Fibroblast of lung (primary cell): ENCODE measurements around the gene EGLN3. TPM values are rescaled to one million over a fixed set of nuclear protein-coding genes. Genes with fewer than 3 reads are reported as not detected.

ENCODE experiments used
- DNase-seq, 2 donors: peaks; one replicate each; pipeline versions ENCODE4 v3.0.0 to v3.0.0-alpha.2; 2010; ENCODE audit warnings: low read depth in 2 of 2
- H2AFZ ChIP-seq: 2 replicates; pipeline ENCODE4 v1.5.1; 2012; ENCODE audit warnings: low read length, control low read depth, inconsistent platforms
- H3K27ac ChIP-seq: 2 replicates; pipeline ENCODE4 v1.5.1; 2011; ENCODE audit warnings: low read length, control low read depth; ENCODE audit not compliant: insufficient read depth
- H3K27me3 ChIP-seq: 2 replicates; pipeline ENCODE4 v1.5.1; 2011; ENCODE audit warnings: mild to moderate bottlenecking, low read length; ENCODE audit not compliant: control insufficient read depth, insufficient read depth
- H3K36me3 ChIP-seq: 2 replicates; pipeline ENCODE4 v1.5.1; 2011; ENCODE audit warnings: low read length; ENCODE audit not compliant: control insufficient read depth, insufficient read depth
- H3K4me1 ChIP-seq: 2 replicates; pipeline ENCODE4 v1.5.1; 2011; ENCODE audit warnings: low read length; ENCODE audit not compliant: control insufficient read depth, insufficient read depth; ENCODE audit errors: extremely low read depth
- H3K4me2 ChIP-seq: 2 replicates; pipeline ENCODE4 v1.5.1; 2011; ENCODE audit warnings: low read length, control low read depth; ENCODE audit not compliant: insufficient read depth; ENCODE audit errors: extremely low read depth
- H3K4me3 ChIP-seq, 4 experiments: fragments of 200-600 bp in 1 of 4; sonication (generic) in 1 of 4; replicated peaks in 1 of 4; 2 replicates each; pipeline ENCODE4 v1.5.1; 2011 to 2016; ENCODE audit warnings: low read length in 4 of 4, low read depth in 3 of 4, mild to moderate bottlenecking in 3 of 4, control low read depth in 2 of 4, inconsistent platforms in 1 of 4, mixed read lengths in 1 of 4; ENCODE audit not compliant: insufficient read depth in 1 of 4; ENCODE audit errors: control extremely low read depth in 1 of 4
- H3K79me2 ChIP-seq: 2 replicates; pipeline ENCODE4 v1.5.1; 2012; ENCODE audit warnings: mild to moderate bottlenecking, low read length, inconsistent platforms; ENCODE audit not compliant: control insufficient read depth, insufficient read depth
- H3K9ac ChIP-seq: 2 replicates; pipeline ENCODE4 v1.5.1; 2011; ENCODE audit warnings: mild to moderate bottlenecking, low read length, control low read depth; ENCODE audit not compliant: insufficient read depth
- H3K9me3 ChIP-seq: 2 replicates; pipeline ENCODE4 v1.5.1; 2012; ENCODE audit warnings: low read depth, low read length; ENCODE audit not compliant: control insufficient read depth, insufficient read depth
- H4K20me1 ChIP-seq: 2 replicates; pipeline ENCODE4 v1.5.1; 2011; ENCODE audit warnings: low read length; ENCODE audit not compliant: control insufficient read depth, insufficient read depth; ENCODE audit errors: extremely low read depth
- CTCF ChIP-seq, 2 donors: IDR thresholded peaks in 1 of 2; conservative IDR thresholded peaks in 1 of 2; 1 replicate in 1 of 2; 2 replicates in 1 of 2; pipeline ENCODE4 v1.5.1; 2011 to 2012; ENCODE audit warnings: low read length in 2 of 2, control low read depth in 1 of 2, inconsistent platforms in 1 of 2, low read depth in 1 of 2, mild to moderate bottlenecking in 1 of 2
- EZH2 ChIP-seq: IDR thresholded peaks from 2 replicates; pipeline ENCODE4 v1.5.1; 2012; ENCODE audit warnings: low read length, control low read depth, mild to moderate bottlenecking; ENCODE audit errors: missing control alignments
- polyA plus RNA-seq, 2 donors: library from polyadenylated mRNA; depleted of rRNA in 1 of 2; stranded (reverse) in 1 of 2; unstranded in 1 of 2; fragments of >200 nt; gene quantifications; 2 replicates each; pipeline ENCODE4 v1.2.1, GENCODE V29; 2011 to 2012; ENCODE audit warnings: missing spikeins in 1 of 2
- total RNA-seq: library from RNA; depleted of rRNA; stranded (reverse); fragments of >200 nt; gene quantifications from 2 replicates; pipeline ENCODE4 v1.2.1, GENCODE V29; 2014

The EGLN3 gene
- total and polyA plus RNA-seq, 2 donors (not counting 1 experiment from before 2014, with no cell fraction given), result 0.08 to 0.66 TPM

- Histone ChIP-seq H3K9me3 (no peaks in the 10 kb centered on the region), H3K9ac (no peak overlapping the region), H2AFZ (no peak overlapping the region), H3K4me1 (no peaks in the 10 kb centered on the region), H3K79me2 (no peaks in the 10 kb centered on the region), H3K4me2 (no peak overlapping the region), H4K20me1 (no peaks in the 10 kb centered on the region), H3K27ac (no peak overlapping the region), H3K4me3 (no peak overlapping the region), H3K27me3 (no peaks in the 10 kb centered on the region), H3K36me3 (no peaks in the 10 kb centered on the region)
- DNase-seq, result no peak
- TF ChIP-seq CTCF (conservative IDR thresholded peaks at IDR 0.05 in 1 of 2, IDR thresholded peaks at IDR 0.05 in 1 of 2; ENCODE audit: low read depth in 1 of 2, low read length in 2 of 2) (no peak), EZH2 (no peak)
These were observed 9.2 kb downstream of the EGLN3 start for GRCh38 chr14:33941718-33942117.

GRCh38 chr14:33940561-33941011, 10.3 kb downstream of the EGLN3 start:
- Histone ChIP-seq H3K79me2 (no peaks in the 10 kb centered on the region), H3K9me3 (no peaks in the 10 kb centered on the region), H4K20me1 (no peaks in the 10 kb centered on the region), H3K4me2 (no peak overlapping the region), H3K36me3 (no peaks in the 10 kb centered on the region), H2AFZ (no peak overlapping the region), H3K9ac (no peak overlapping the region), H3K27me3 (no peaks in the 10 kb centered on the region), H3K27ac (no peak overlapping the region), H3K4me1 (no peaks in the 10 kb centered on the region), H3K4me3 (no peak overlapping the region)
- TF ChIP-seq EZH2, result no peak
- no peak for TF ChIP-seq CTCF (conservative IDR thresholded peaks at IDR 0.05 in 1 of 2, IDR thresholded peaks at IDR 0.05 in 1 of 2; ENCODE audit: low read depth in 1 of 2, low read length in 2 of 2)
- peak in 1 of 2 donors; percentile 29 for DNase-seq

- no peak overlapping the region for H3K4me2 ChIP-seq
- peak in 1 of 2 donors; percentile 10 for DNase-seq
- H3K4me1 ChIP-seq, result no peaks in the 10 kb centered on the region
- no peaks in the 10 kb centered on the region for H3K9me3 ChIP-seq
- no peak overlapping the region for H3K4me3 ChIP-seq
- H3K9ac ChIP-seq, result no peak overlapping the region
- H2AFZ ChIP-seq, result no peak overlapping the region
- no peak for TF ChIP-seq CTCF (conservative IDR thresholded peaks at IDR 0.05 in 1 of 2, IDR thresholded peaks at IDR 0.05 in 1 of 2; ENCODE audit: low read depth in 1 of 2, low read length in 2 of 2)
- TF ChIP-seq EZH2, result no peak
- no peaks in the 10 kb centered on the region for H4K20me1 ChIP-seq
- no peaks in the 10 kb centered on the region for H3K79me2 ChIP-seq
- H3K36me3 ChIP-seq, result no peaks in the 10 kb centered on the region
- H3K27ac ChIP-seq, result no peak overlapping the region
- no peaks in the 10 kb centered on the region for H3K27me3 ChIP-seq
These were observed 12.5 kb downstream of the EGLN3 start for GRCh38 chr14:33938131-33938949.
